NCI-H2029 treated with DMSO at 0.1 percent for 48 hours (cell line): ENCODE results near the gene SENP8.
"Not testable (repeated sequence)": the region's sequence is repeated elsewhere in the genome, so short reads cannot be mapped to it uniquely, and the experiment has no call there.

Source experiments
- DNase-seq: peaks from one replicate; lab custom pipeline; 2025; lab: John Stamatoyannopoulos, UW

Gene SENP8

GRCh38 chr15:72155635-72156616, 37.7 kb downstream of the SENP8 start:
- peak; percentile 58 for DNase-seq

- DNase-seq, result no peak
Observed at GRCh38 chr15:72156928-72157327, 38.7 kb downstream of the SENP8 start.

- DNase-seq, result no peak
Observed at GRCh38 chr15:72160696-72161245, 42.6 kb downstream of the SENP8 start.

DNA sequence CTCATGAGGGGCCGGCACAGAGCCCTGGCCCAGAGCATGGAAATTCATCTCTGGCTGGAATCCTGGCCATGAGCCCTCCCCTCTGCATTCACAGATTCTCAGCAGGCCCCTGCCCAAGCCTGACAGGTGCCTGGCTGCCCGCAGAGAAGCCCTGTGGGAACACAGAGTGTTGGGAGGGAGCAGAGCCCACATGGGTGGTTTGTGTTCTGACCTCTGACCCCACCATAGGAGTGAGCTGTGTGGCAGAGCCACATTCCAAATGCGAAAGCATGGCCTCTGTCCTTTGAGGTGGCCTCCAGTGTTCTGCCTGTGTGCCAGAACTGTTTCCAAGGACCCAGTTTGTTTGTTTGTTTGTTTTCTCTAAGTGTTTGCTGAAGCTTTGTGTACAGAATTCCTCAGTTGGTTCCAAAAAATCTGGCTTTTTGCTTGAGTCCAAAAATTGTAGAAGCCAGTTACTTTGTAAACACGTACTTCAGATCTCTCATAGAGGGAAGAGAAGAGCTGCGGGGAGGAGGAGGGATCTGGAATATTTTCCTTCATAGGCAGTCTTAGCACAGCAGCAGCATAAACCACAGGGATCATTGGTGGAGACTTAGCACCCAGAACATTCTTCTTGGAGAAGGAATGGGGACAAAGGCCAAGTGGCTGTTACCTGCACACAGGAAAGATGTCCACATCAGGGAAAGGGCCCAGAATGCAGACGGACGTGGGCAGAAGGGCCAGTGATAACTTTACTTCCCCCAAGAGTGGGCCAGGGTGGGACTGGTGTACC, 43.3 kb downstream of the SENP8 start:
- DNase-seq, result no peak

GRCh38 chr15:72162569-72162968, 44.4 kb downstream of the SENP8 start:
- no peak for DNase-seq

DNA sequence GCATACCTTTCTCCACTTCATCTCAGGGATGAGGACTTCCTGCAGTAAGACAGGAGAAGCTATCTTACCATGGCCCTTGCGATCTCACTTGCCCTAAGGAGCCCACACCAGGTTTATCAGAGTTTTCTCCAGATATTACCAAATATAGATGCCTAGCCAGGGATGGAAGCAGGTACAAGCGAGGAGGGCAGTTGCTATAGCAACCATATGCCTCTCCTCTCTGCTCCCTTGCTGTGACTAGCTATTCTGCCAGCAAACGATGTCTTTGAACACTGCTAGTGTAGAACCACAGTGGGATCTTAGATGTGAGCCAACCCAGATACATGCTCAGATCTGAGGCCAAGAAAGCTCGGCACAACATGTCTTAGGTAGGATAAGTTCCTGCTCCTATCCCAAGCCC, 45.5 kb downstream of the SENP8 start:
- no peak for DNase-seq

- DNase-seq, result no peak
Observed at GRCh38 chr15:72166716-72167417, 48.7 kb downstream of the SENP8 start.

- no peak for DNase-seq
Observed at GRCh38 chr15:72167445-72167844, 49.2 kb downstream of the SENP8 start.

- no peak for DNase-seq
Observed at GRCh38 chr15:72168131-72168807, 50.1 kb downstream of the SENP8 start.

- no peak for DNase-seq
Observed at GRCh38 chr15:72168808-72169190, 50.6 kb downstream of the SENP8 start.

DNA sequence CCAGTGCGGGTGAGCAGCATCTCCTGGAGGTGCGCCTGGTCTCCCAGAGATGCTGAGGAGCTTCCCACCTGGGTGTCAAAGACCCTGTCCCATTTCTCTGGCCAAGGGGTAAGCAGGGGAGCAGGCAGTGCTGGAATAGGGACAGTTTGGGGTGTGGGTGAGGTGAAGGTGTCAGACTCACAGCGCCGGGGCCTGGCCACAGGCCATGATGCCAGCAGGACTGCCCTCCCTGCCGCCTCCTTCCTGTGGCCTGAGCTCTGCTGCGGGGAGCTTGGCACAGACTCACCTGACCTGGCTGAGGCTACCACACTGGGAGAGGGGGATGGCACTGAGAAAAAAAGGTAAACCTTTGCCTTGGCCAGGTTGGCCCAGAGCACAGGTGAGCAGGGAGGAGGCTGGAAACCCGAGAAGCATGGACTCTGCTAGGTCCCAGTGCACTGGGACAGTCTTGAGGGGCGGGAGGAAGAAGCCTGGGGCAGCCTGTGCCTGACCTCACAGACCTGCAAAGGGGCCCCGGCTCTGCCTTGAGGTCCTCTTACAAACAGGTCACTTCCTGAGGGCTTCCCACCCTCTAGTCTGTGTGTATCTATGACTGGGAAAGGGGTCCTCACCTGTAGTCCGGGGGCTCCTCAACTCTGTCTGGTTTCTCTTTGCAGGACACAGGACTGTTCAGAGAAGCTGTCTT, 51.2 kb downstream of the SENP8 start:
- no peak for DNase-seq

GRCh38 chr15:72169921-72170611, 51.9 kb downstream of the SENP8 start:
- no peak for DNase-seq

- DNase-seq, result no peak
Observed at GRCh38 chr15:72170691-72171090, 52.5 kb downstream of the SENP8 start.

DNA sequence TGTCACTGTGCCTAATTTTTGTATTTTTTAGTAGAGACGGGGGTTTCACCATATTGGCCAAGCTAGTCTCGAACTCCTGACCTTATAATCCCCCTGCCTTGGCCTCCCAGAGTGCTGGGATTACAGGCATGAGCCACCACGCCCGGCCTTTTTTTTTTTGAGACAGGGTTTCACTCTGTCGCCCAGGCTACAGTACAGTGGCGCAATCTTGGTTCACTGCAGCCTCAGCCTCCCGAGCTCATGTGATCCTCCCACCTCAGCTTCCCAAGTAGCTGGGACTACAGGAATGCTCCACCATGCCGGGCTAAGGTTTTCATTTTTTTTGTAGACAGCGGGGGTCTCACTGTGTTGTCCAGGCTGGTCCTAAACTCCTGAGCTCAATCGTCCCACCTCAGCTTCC, 53.8 kb downstream of the SENP8 start:
- not testable (repeated sequence) for DNase-seq

DNA sequence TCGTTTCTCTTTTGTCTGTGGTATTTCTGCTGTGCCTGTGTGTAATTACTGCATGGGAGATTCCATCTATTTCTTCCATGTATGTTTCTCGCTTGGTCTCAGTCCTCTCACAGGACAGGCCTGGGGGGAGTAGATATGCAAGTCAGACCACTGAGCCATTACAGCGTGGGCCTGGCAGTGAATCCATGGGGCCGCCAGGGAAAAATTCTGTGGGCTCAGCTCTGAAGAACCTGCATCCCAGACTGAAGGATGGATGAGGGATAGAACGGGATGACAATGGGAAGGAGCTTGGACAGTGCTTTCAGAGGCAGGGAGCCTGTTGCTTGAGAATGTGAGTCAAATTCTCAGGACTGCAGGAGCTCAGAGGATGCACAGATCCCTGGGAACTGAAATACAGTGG, 54.6 kb downstream of the SENP8 start:
- DNase-seq, result no peak

DNA sequence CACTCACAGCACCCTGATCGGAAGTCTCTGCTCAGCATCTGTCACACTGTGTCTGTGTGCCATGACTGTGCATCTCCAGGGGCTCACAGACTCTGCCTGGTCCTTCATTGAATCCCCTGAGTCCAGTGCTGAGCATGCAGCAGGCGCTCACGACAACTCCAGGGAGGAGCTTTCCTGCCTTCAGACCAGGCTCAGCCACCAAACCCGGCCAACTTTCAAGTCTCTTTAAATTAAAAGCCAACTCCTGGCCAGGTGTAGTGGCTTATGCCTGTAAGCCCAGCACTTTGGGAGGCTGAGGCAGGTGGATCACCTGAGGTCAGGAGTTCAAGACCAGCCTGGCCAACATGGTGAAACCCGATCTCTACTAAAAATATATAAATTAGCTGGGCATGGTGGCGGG, 55.2 kb downstream of the SENP8 start:
- no peak for DNase-seq

GRCh38 chr15:72173864-72174550, 55.8 kb downstream of the SENP8 start:
- DNase-seq, result no peak

GRCh38 chr15:72174551-72175165, 56.5 kb downstream of the SENP8 start:
- no peak for DNase-seq
